Glutamatergic neuron (in vitro differentiated cells): Measurements from ENCODE around the gene TMEM167A. TPM values are rescaled to one million over a fixed set of nuclear protein-coding genes. Genes with fewer than 3 reads are reported as not detected.

Experiments
- DNase-seq: peaks from one replicate; pipeline ENCODE4 v3.0.0; 2022
- H3K27ac Mint-ChIP-seq: one replicate; pipeline ENCODE4 v1.8.0; 2020; ENCODE audit warnings: mild to moderate bottlenecking, mixed read lengths, inconsistent platforms; ENCODE audit not compliant: unreplicated experiment
- H3K27me3 Mint-ChIP-seq: one replicate; pipeline ENCODE4 v1.8.0; 2020; ENCODE audit warnings: mild to moderate bottlenecking, moderate library complexity, mixed read lengths, inconsistent platforms; ENCODE audit not compliant: unreplicated experiment
- H3K36me3 Mint-ChIP-seq: one replicate; pipeline ENCODE4 v1.8.0; 2020; ENCODE audit warnings: mild to moderate bottlenecking, mixed read lengths, inconsistent platforms; ENCODE audit not compliant: unreplicated experiment
- H3K4me1 Mint-ChIP-seq: one replicate; pipeline ENCODE4 v1.8.0; 2020; ENCODE audit warnings: mild to moderate bottlenecking, low read depth, mixed read lengths, inconsistent platforms; ENCODE audit not compliant: unreplicated experiment
- H3K4me3 Mint-ChIP-seq: one replicate; pipeline ENCODE4 v1.8.0; 2020; ENCODE audit warnings: mild to moderate bottlenecking, mixed read lengths, inconsistent platforms; ENCODE audit not compliant: unreplicated experiment
- H3K9me3 Mint-ChIP-seq: one replicate; pipeline ENCODE4 v1.8.0; 2020; ENCODE audit warnings: mild to moderate bottlenecking, moderate library complexity, mixed read lengths, inconsistent platforms; ENCODE audit not compliant: unreplicated experiment
- CTCF ChIP-seq: fragments of 200-600 bp; sonication (generic); IDR thresholded peaks from one replicate; pipeline ENCODE4 v1.5.0; 2021; ENCODE audit not compliant: partially characterized antibody, unreplicated experiment
- total RNA-seq: library from RNA; stranded (reverse); fragmentation: NEBNext Ultra II Directional; extraction: Animal tissue kit (Norgen Biotek cat#: 25700); gene quantifications from one replicate; pipeline ENCODE4 v1.2.1, GENCODE V29; 2021; ENCODE audit not compliant: unreplicated experiment

TMEM167A gene
- total RNA-seq, 1 donor from 2014 or later, result 145 TPM

GRCh38 chr5:83025690-83026478 lies 51.3 kb downstream of the TMEM167A start:
- Mint-ChIP-seq H3K27ac (peak overlapping the region; percentile 89), H3K36me3 (peaks cover 4% of the 10 kb centered on the region), H3K4me3 (peak overlapping the region; percentile 68), H3K9me3 (peaks cover 5% of the 10 kb centered on the region), H3K27me3 (peaks cover 10% of the 10 kb centered on the region), H3K4me1 (peaks cover 30% of the 10 kb centered on the region)
- DNase-seq, result no peak
- TF ChIP-seq CTCF, result no peak

- Mint-ChIP-seq H3K27me3 (peaks cover 10% of the 10 kb centered on the region), H3K36me3 (no peaks in the 10 kb centered on the region), H3K9me3 (peaks cover 3% of the 10 kb centered on the region), H3K4me3 (no peak overlapping the region), H3K27ac (peak overlapping the region; percentile 1), H3K4me1 (peaks cover 30% of the 10 kb centered on the region)
- no peak for DNase-seq
- no peak for TF ChIP-seq CTCF
Measured at GRCh38 chr5:83022334-83022733, 54.9 kb downstream of the TMEM167A start.

GRCh38 chr5:83015676-83016075 lies 61.5 kb downstream of the TMEM167A start:
- peaks cover 6% of the 10 kb centered on the region for H3K4me1 Mint-ChIP-seq
- no peak overlapping the region for H3K27ac Mint-ChIP-seq
- H3K36me3 Mint-ChIP-seq, result peaks cover 4% of the 10 kb centered on the region
- no peak for TF ChIP-seq CTCF
- peaks cover 2% of the 10 kb centered on the region for H3K27me3 Mint-ChIP-seq
- DNase-seq, result no peak
- no peaks in the 10 kb centered on the region for H3K9me3 Mint-ChIP-seq
- H3K4me3 Mint-ChIP-seq, result no peak overlapping the region

GRCh38 chr5:83011985-83012384 lies 65.2 kb downstream of the TMEM167A start:
- no peak overlapping the region for H3K27ac Mint-ChIP-seq
- no peaks in the 10 kb centered on the region for H3K9me3 Mint-ChIP-seq
- no peak for DNase-seq
- H3K4me3 Mint-ChIP-seq, result no peak overlapping the region
- TF ChIP-seq CTCF, result no peak
- peaks cover 4% of the 10 kb centered on the region for H3K36me3 Mint-ChIP-seq
- peaks cover 6% of the 10 kb centered on the region for H3K4me1 Mint-ChIP-seq
- no peaks in the 10 kb centered on the region for H3K27me3 Mint-ChIP-seq

GRCh38 chr5:83009408-83009807 lies 67.8 kb downstream of the TMEM167A start:
- Mint-ChIP-seq H3K4me3 (no peak overlapping the region), H3K27me3 (no peaks in the 10 kb centered on the region), H3K36me3 (peaks cover 4% of the 10 kb centered on the region), H3K4me1 (peaks cover 7% of the 10 kb centered on the region), H3K9me3 (no peaks in the 10 kb centered on the region), H3K27ac (no peak overlapping the region)
- TF ChIP-seq CTCF, result no peak
- no peak for DNase-seq
